Activated effector memory CD4-positive, alpha-beta T cell treated with Interleukin-2 at 50 U/mL for 16 hours (primary cell): ENCODE measurements around the gene SLC25A5.
"Not testable (repeated sequence)": the region's sequence is repeated elsewhere in the genome, so short reads cannot be mapped to it uniquely, and the experiment has no call there.

ENCODE experiments used
- DNase-seq: peaks from one replicate; pipeline ENCODE4 v3.0.0-alpha.2; 2020

Gene SLC25A5

GRCh38 chrX:119478504-119478903, 10.3 kb downstream of the SLC25A5 start:
- no peak for DNase-seq

GRCh38 chrX:119479845-119480244, 11.6 kb downstream of the SLC25A5 start:
- DNase-seq, result no peak

GRCh38 chrX:119481323-119481801, 13.1 kb downstream of the SLC25A5 start:
- no peak for DNase-seq

- DNase-seq, result no peak
These were observed 13.8 kb downstream of the SLC25A5 start for GRCh38 chrX:119482041-119482440.

GRCh38 chrX:119482481-119483480, 14.5 kb downstream of the SLC25A5 start:
- peak; percentile 52 for DNase-seq

- no peak for DNase-seq
These were observed 18.5 kb downstream of the SLC25A5 start for GRCh38 chrX:119486745-119487144.

- not testable (repeated sequence) for DNase-seq
These were observed 19.5 kb downstream of the SLC25A5 start for GRCh38 chrX:119487766-119488165.

- no peak for DNase-seq
These were observed 20.5 kb downstream of the SLC25A5 start for GRCh38 chrX:119488749-119489148.

GRCh38 chrX:119489212-119490074, 21.2 kb downstream of the SLC25A5 start:
- DNase-seq, result no peak

GRCh38 chrX:119492463-119492862, 24.2 kb downstream of the SLC25A5 start:
- DNase-seq, result no peak

- DNase-seq, result not testable (repeated sequence)
These were observed 25.7 kb downstream of the SLC25A5 start for GRCh38 chrX:119493851-119494495.

- no peak for DNase-seq
These were observed 27.8 kb downstream of the SLC25A5 start for GRCh38 chrX:119495734-119496726.

GRCh38 chrX:119497185-119497584, 28.9 kb downstream of the SLC25A5 start:
- DNase-seq, result no peak

- DNase-seq, result no peak
These were observed 32.0 kb downstream of the SLC25A5 start for GRCh38 chrX:119500061-119500800.

GRCh38 chrX:119501511-119502148, 33.4 kb downstream of the SLC25A5 start:
- no peak for DNase-seq

- DNase-seq, result peak; percentile 10
These were observed 34.7 kb downstream of the SLC25A5 start for GRCh38 chrX:119502727-119503483.

- no peak for DNase-seq
These were observed 35.2 kb downstream of the SLC25A5 start for GRCh38 chrX:119503484-119503861.

GRCh38 chrX:119505145-119505544, 36.9 kb downstream of the SLC25A5 start:
- DNase-seq, result not testable (repeated sequence)

GRCh38 chrX:119505945-119506344, 37.7 kb downstream of the SLC25A5 start:
- no peak for DNase-seq
